Kidney glomerular epithelial cell (primary cell): Measurements from ENCODE around the gene RAB19.
"Not testable (repeated sequence)": the region's sequence is repeated elsewhere in the genome, so short reads cannot be mapped to it uniquely, and the experiment has no call there.

Experiments used
- DNase-seq: peaks from one replicate; lab custom pipeline; 2025; lab: John Stamatoyannopoulos, UW

Gene RAB19

GRCh38 chr7:140453785-140454656 is 50.2 kb downstream of the RAB19 start:
- DNase-seq, result not testable (repeated sequence)

GRCh38 chr7:140454657-140455015 is 50.8 kb downstream of the RAB19 start:
- no peak for DNase-seq

GRCh38 chr7:140455743-140456142 is 51.9 kb downstream of the RAB19 start:
- DNase-seq, result no peak

- DNase-seq, result peak; percentile 27
Measured at GRCh38 chr7:140456551-140457051, 52.7 kb downstream of the RAB19 start.

GRCh38 chr7:140458201-140458600 is 54.3 kb downstream of the RAB19 start:
- no peak for DNase-seq

- DNase-seq, result no peak
Measured at GRCh38 chr7:140458916-140459315, 55.1 kb downstream of the RAB19 start.

GRCh38 chr7:140463111-140463510 is 59.3 kb downstream of the RAB19 start:
- no peak for DNase-seq

GRCh38 chr7:140475747-140476333 is 72.0 kb downstream of the RAB19 start:
- peak; percentile 37 for DNase-seq

GRCh38 chr7:140476698-140477261 is 72.9 kb downstream of the RAB19 start:
- no peak for DNase-seq
